HG03196 (cell line): ENCODE data around the gene GSTA4.
"Not testable (repeated sequence)": the region's sequence is repeated elsewhere in the genome, so short reads cannot be mapped to it uniquely, and the experiment has no call there.

Experiments
- ATAC-seq: cut with Tn5 transposase; IDR thresholded peaks from one replicate; pipeline ENCODE4 v1.9.1; 2021; ENCODE audit not compliant: unreplicated experiment

Gene GSTA4

GRCh38 chr6:53014744-53015143 is 19.7 kb upstream of the GSTA4 start:
- no peak for ATAC-seq

- no peak for ATAC-seq
Observed at GRCh38 chr6:53014063-53014462, 19.0 kb upstream of the GSTA4 start.

- no peak for ATAC-seq
Observed at GRCh38 chr6:53011979-53012378, 16.9 kb upstream of the GSTA4 start.

GRCh38 chr6:53010504-53010903 is 15.4 kb upstream of the GSTA4 start:
- ATAC-seq: no peak

GRCh38 chr6:53009511-53009910 is 14.4 kb upstream of the GSTA4 start:
- no peak for ATAC-seq

- no peak for ATAC-seq
Observed at GRCh38 chr6:53009056-53009455, 14.0 kb upstream of the GSTA4 start.

GRCh38 chr6:53008192-53008687 is 13.2 kb upstream of the GSTA4 start:
- ATAC-seq: not testable (repeated sequence)

GRCh38 chr6:53005663-53006250 is 10.7 kb upstream of the GSTA4 start:
- no peak for ATAC-seq

GRCh38 chr6:52999456-52999855 is 4.4 kb upstream of the GSTA4 start:
- ATAC-seq: no peak

GRCh38 chr6:52998603-52999002 is 3.5 kb upstream of the GSTA4 start:
- no peak for ATAC-seq

- peak; percentile 6 for ATAC-seq
Observed at GRCh38 chr6:52995913-52996645, 995 bp upstream of the GSTA4 start.

- ATAC-seq: peak; percentile 26
Observed at GRCh38 chr6:52994839-52995088, 320 bp downstream of the GSTA4 start.

GRCh38 chr6:52994031-52994838 is 849 bp downstream of the GSTA4 start:
- no peak for ATAC-seq

GRCh38 chr6:52992980-52993920 is 1.8 kb downstream of the GSTA4 start:
- no peak for ATAC-seq

- no peak for ATAC-seq
Observed at GRCh38 chr6:52990342-52990741, 4.7 kb downstream of the GSTA4 start.

- no peak for ATAC-seq
Observed at GRCh38 chr6:52985228-52985627, 9.9 kb downstream of the GSTA4 start.

GRCh38 chr6:52984247-52984646 is 10.8 kb downstream of the GSTA4 start:
- peak; percentile 78 for ATAC-seq

- ATAC-seq: no peak
Observed at GRCh38 chr6:52983159-52983848, 11.8 kb downstream of the GSTA4 start.

- ATAC-seq: no peak
Observed at GRCh38 chr6:52982680-52983079, 12.4 kb downstream of the GSTA4 start.

- ATAC-seq: no peak
Observed at GRCh38 chr6:52981222-52981900, 13.7 kb downstream of the GSTA4 start.
